OCI-LY7 (cell line): ENCODE data around the gene CCT6A. TPM values are rescaled to one million over a fixed set of nuclear protein-coding genes. Genes with fewer than 3 reads are reported as not detected.
"Not testable (repeated sequence)": the region's sequence is repeated elsewhere in the genome, so short reads cannot be mapped to it uniquely, and the experiment has no call there.

Source experiments
- BruUV-seq: library from RNA; stranded (reverse); fragments of 400-500 nt; replicated peaks from 2 replicates; lab custom pipeline; 2021; lab: Mats Ljungman, UMichigan
- CTCF ChIA-PET: fragments of 300-600 bp; sonication (Branson Sonifier 250); formaldehyde crosslinking; loops from one replicate; lab custom pipeline; 2022; ENCODE audit warnings: antibody characterized with exemption; ENCODE audit not compliant: unreplicated experiment; lab: Charles Lee
- POLR2A ChIA-PET: fragments of 300-600 bp; sonication (Branson Sonifier 250); formaldehyde crosslinking; loops from one replicate; lab custom pipeline; 2022; ENCODE audit warnings: antibody characterized with exemption; lab: Charles Lee
- DNase-seq: peaks from one replicate; pipeline ENCODE4 v3.0.0-alpha.2; 2015; ENCODE audit warnings: low spot score
- H2AFZ ChIP-seq: fragments of 200-600 bp; sonication (generic), shearing (Covaris generic); 2 replicates; pipeline ENCODE4 v1.6.1; 2014; ENCODE audit warnings: mild to moderate bottlenecking, antibody characterized with exemption, low read length, moderate library complexity
- H3K27ac ChIP-seq: fragments of 200-600 bp; sonication (generic); 2 replicates; pipeline ENCODE4 v1.5.1; 2014; ENCODE audit warnings: mixed run types, low read depth, mild to moderate bottlenecking, moderate library complexity, low read length, inconsistent platforms; ENCODE audit not compliant: poor library complexity, severe bottlenecking
- H3K36me3 ChIP-seq: fragments of 200-600 bp; sonication (generic); 2 replicates; pipeline ENCODE4 v1.6.1; 2014; ENCODE audit warnings: mild to moderate bottlenecking, antibody characterized with exemption, low read length, moderate library complexity, mixed read lengths; ENCODE audit not compliant: insufficient read depth
- H3K4me1 ChIP-seq: fragments of 200-600 bp; sonication (generic); 2 replicates; pipeline ENCODE4 v1.5.1; 2014; ENCODE audit warnings: mild to moderate bottlenecking, low read length; ENCODE audit not compliant: insufficient read depth, poor library complexity, severe bottlenecking
- H3K4me2 ChIP-seq: fragments of 200-600 bp; sonication (generic); 2 replicates; pipeline ENCODE4 v1.6.1; 2014; ENCODE audit warnings: mild to moderate bottlenecking, low read length
- H3K4me3 ChIP-seq: fragments of 200-600 bp; sonication (generic); 2 replicates; pipeline ENCODE4 v1.5.1; 2014; ENCODE audit warnings: mild to moderate bottlenecking, low read depth, low read length; ENCODE audit not compliant: poor library complexity, severe bottlenecking
- H3K79me2 ChIP-seq: fragments of 200-600 bp; sonication (generic); 2 replicates; pipeline ENCODE4 v1.6.1; 2016; ENCODE audit warnings: low read depth, mild to moderate bottlenecking, low read length, moderate library complexity, mixed read lengths; ENCODE audit not compliant: insufficient read depth
- H3K9me2 ChIP-seq: fragments of 200-600 bp; sonication (generic); 2 replicates; pipeline ENCODE4 v1.6.1; 2016; ENCODE audit warnings: mild to moderate bottlenecking, low read length, mixed read lengths; ENCODE audit not compliant: insufficient read depth
- H3K9me3 ChIP-seq: fragments of 200-600 bp; sonication (generic); 2 replicates; pipeline ENCODE4 v1.6.1; 2014; ENCODE audit warnings: mild to moderate bottlenecking, mixed run types, low read length, mixed read lengths
- H4K20me1 ChIP-seq: fragments of 200-600 bp; sonication (generic); 2 replicates; pipeline ENCODE4 v1.6.1; 2014; ENCODE audit warnings: mild to moderate bottlenecking, antibody characterized with exemption, low read length, moderate library complexity, mixed read lengths; ENCODE audit not compliant: insufficient read depth
- CTCF ChIP-seq: fragments of 200-600 bp; sonication (generic); conservative IDR thresholded peaks from 2 replicates; pipeline ENCODE4 v1.5.1; 2014; ENCODE audit warnings: mild to moderate bottlenecking, antibody characterized with exemption, low read length, moderate library complexity, mixed read lengths
- EZH2phosphoT487 ChIP-seq: fragments of 200-600 bp; sonication (generic); IDR thresholded peaks from 2 replicates; pipeline ENCODE4 v1.6.1; 2018; ENCODE audit warnings: low read depth, borderline replicate concordance, mild to moderate bottlenecking, mixed run types, antibody characterized with exemption, low read length, moderate library complexity, mixed read lengths
- intact Hi-C: fragments of 100-400 bp; cut with micrococcal nuclease; formaldehyde crosslinking; loops from one replicate; pipeline ENCODE4 v1.10.0; 2022; ENCODE audit not compliant: unreplicated experiment
- total RNA-seq, 2 experiments: library from RNA; depleted of rRNA in 1 of 2; stranded (reverse); fragments of >200 nt in 1 of 2; shearing (Covaris generic) in 1 of 2; gene quantifications; 2 replicates each; pipeline ENCODE4 v1.2.3, GENCODE V29; 2014 to 2022

Gene CCT6A
- total RNA-seq, 2 experiments from 2014 or later = 151 to 219 TPM

- ChIA-PET POLR2A (interaction anchor here (0.6 to 2.2 kb wide), 4 partner anchors 17 to 44 kb away, joined by 3 to 8 read pairs (median 4); partner anchors contain the start of gene PSPH), CTCF (interaction anchor here (0.5 kb wide), 1 partner anchor 256 kb away, joined by 3 read pairs; no protein-coding TSS in a partner anchor)
- Histone ChIP-seq H3K4me2 (peak overlapping the region; percentile 71), H3K4me1 (peaks cover 10% of the 10 kb centered on the region), H3K4me3 (peak overlapping the region; percentile 71), H4K20me1 (no peaks in the 10 kb centered on the region), H3K9me2 (no peaks in the 10 kb centered on the region), H3K9me3 (no peaks in the 10 kb centered on the region), H3K36me3 (peaks cover 34% of the 10 kb centered on the region), H3K27ac (peak overlapping the region; percentile 67), H2AFZ (peak overlapping the region; percentile 82), H3K79me2 (peaks cover 6% of the 10 kb centered on the region; the same call in 1 of the 2 replicates)
- peak; percentile 85 for DNase-seq
- TF ChIP-seq CTCF (peak; percentile 51), EZH2phosphoT487 (no peak)
- TSS peak; percentile 52 for BruUV-seq
- intact Hi-C loops = loop anchor here (1.0 kb wide), 1 partner anchor 17 kb away; the partner anchor contains the start of genes CCT6A and PSPH
Measured at GRCh38 chr7:56033671-56034432, 17.7 kb upstream of the CCT6A start.

GRCh38 chr7:56040730-56041129 lies 10.8 kb upstream of the CCT6A start:
- BruUV-seq = no TSS peak
- intact Hi-C loops = no loop called here

GRCh38 chr7:56045758-56046157 lies 5.8 kb upstream of the CCT6A start:
- peaks cover 28% of the 10 kb centered on the region for H3K4me1 ChIP-seq
- H2AFZ ChIP-seq, DNase-seq, H3K4me2 ChIP-seq, intact Hi-C loops, CTCF ChIA-PET, H4K20me1 ChIP-seq, H3K9me2 ChIP-seq, H3K27ac ChIP-seq, BruUV-seq, H3K4me3 ChIP-seq, H3K9me3 ChIP-seq: not testable (repeated sequence)
- peaks cover 30% of the 10 kb centered on the region for H3K79me2 ChIP-seq
- peaks cover 33% of the 10 kb centered on the region for H3K36me3 ChIP-seq
- POLR2A ChIA-PET = interaction anchor here (0.6 kb wide), 1 partner anchor 41 kb away, joined by 3 read pairs; no protein-coding TSS in a partner anchor

More at GRCh38 chr7:56040730-56041129, 10.8 kb upstream of the CCT6A start:
- no peak for DNase-seq
- ChIA-PET POLR2A (interaction anchor here (0.6 to 1.1 kb wide), 3 partner anchors 10 to 51 kb away, joined by 3 to 7 read pairs (median 5); partner anchors contain the start of genes CCT6A and PSPH), CTCF (no interaction called here)
- H3K4me1 ChIP-seq = no peaks in the 10 kb centered on the region
- H3K4me2 ChIP-seq = no peak overlapping the region
- no peaks in the 10 kb centered on the region for H3K79me2 ChIP-seq
- no peak overlapping the region for H3K4me3 ChIP-seq
- no peaks in the 10 kb centered on the region for H3K9me3 ChIP-seq
- peaks cover 42% of the 10 kb centered on the region for H3K36me3 ChIP-seq
- no peak overlapping the region for H3K27ac ChIP-seq
- H4K20me1 ChIP-seq = no peaks in the 10 kb centered on the region
- TF ChIP-seq CTCF (no peak), EZH2phosphoT487 (no peak)
- H3K9me2 ChIP-seq = no peaks in the 10 kb centered on the region
- no peak overlapping the region for H2AFZ ChIP-seq
